ENCODE data around the gene SUDS3. TPM values are rescaled to one million over a fixed set of nuclear protein-coding genes. Genes with fewer than 3 reads are reported as not detected.
A peak's percentile ranks its signal among the peaks of the same experiment; 100 is the strongest.

SUDS3 gene
- total RNA-seq, 2 experiments from 2014 or later: 17.5 to 22.0 TPM

DNA sequence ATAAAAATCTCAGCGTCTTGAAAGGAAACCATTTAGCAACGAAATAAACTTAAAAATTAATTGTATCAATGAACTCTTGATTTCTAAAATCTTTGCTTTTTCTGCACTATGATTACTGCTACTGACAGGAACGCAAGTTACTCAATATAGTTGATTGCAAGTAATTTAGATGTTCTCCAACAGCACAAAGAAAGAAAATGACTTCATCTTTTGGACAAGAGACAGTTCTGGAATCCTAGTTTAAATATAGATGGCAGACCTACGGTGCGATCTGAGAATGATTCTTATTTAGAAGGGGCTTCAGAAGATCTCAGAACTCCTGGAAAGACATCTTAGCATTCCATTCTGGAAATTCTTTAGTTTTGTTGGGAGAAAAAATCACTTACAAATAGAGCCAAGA is 1.4 kb upstream of the SUDS3 start:
- H3K27ac ChIP-seq (ENCODE audit: low read depth in 1 of 2, low read length in 2 of 2): no peak overlapping the region
- ChIA-PET POLR2A (interaction anchor here (0.9 to 3.6 kb wide), 3 partner anchors 16 to 143 kb away, joined by 3 to 76 read pairs (median 5); no protein-coding TSS in a partner anchor), CTCF (interaction anchor here (1.1 to 2.0 kb wide), 3 partner anchors 20 to 239 kb away, joined by 3 to 14 read pairs (median 10); partner anchors contain the start of gene PEBP1)
- DNase-seq (no peak), ATAC-seq (ENCODE audit: poor library complexity) (no peak)
- H3K4me1 Mint-ChIP-seq (ENCODE audit: low read depth): peaks cover 66% of the 10 kb centered on the region
- H3K27me3 Mint-ChIP-seq: no peaks in the 10 kb centered on the region
- peak overlapping the region; percentile 100 for H3K27ac Mint-ChIP-seq
- peaks cover 23% of the 10 kb centered on the region for H3K36me3 Mint-ChIP-seq (ENCODE audit: low read depth)
- intact Hi-C loops (cut with DNase I, micrococcal nuclease): loop anchor here (1.0 to 10.0 kb wide), 11 partner anchors 70 to 1638 kb away; partner anchors contain the start of genes PEBP1 (in 2 of the 2), PRKAB1 (in 1 of the 2), RNFT2 (in 1 of the 2) and SPRING1 (in 1 of the 2)
- no peaks in the 10 kb centered on the region for H3K27me3 ChIP-seq (ENCODE audit: control insufficient read depth in 1 of 2, insufficient read depth in 2 of 2, low read length in 2 of 2)
- H3K4me3 ChIP-seq (ENCODE audit: low read length): no peak overlapping the region
- H3K4me3 Mint-ChIP-seq: peak overlapping the region; percentile 100
- H3K4me1 ChIP-seq (ENCODE audit: insufficient read depth, low read length): peaks cover 51% of the 10 kb centered on the region
- peaks cover 6% of the 10 kb centered on the region for H3K36me3 ChIP-seq (ENCODE audit: insufficient read depth, low read length)
- H3K9me3 Mint-ChIP-seq: no peaks in the 10 kb centered on the region
- TF ChIP-seq, protein P1, sequence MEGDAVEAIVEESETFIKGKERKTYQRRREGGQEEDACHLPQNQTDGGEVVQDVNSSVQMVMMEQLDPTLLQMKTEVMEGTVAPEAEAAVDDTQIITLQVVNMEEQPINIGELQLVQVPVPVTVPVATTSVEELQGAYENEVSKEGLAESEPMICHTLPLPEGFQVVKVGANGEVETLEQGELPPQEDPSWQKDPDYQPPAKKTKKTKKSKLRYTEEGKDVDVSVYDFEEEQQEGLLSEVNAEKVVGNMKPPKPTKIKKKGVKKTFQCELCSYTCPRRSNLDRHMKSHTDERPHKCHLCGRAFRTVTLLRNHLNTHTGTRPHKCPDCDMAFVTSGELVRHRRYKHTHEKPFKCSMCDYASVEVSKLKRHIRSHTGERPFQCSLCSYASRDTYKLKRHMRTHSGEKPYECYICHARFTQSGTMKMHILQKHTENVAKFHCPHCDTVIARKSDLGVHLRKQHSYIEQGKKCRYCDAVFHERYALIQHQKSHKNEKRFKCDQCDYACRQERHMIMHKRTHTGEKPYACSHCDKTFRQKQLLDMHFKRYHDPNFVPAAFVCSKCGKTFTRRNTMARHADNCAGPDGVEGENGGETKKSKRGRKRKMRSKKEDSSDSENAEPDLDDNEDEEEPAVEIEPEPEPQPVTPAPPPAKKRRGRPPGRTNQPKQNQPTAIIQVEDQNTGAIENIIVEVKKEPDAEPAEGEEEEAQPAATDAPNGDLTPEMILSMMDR (IDR thresholded peaks at IDR 0.05): no peak
- no peaks in the 10 kb centered on the region for H3K9me3 ChIP-seq (ENCODE audit: control insufficient read depth in 1 of 2, insufficient read depth in 1 of 2, low read length in 2 of 2)

DNA sequence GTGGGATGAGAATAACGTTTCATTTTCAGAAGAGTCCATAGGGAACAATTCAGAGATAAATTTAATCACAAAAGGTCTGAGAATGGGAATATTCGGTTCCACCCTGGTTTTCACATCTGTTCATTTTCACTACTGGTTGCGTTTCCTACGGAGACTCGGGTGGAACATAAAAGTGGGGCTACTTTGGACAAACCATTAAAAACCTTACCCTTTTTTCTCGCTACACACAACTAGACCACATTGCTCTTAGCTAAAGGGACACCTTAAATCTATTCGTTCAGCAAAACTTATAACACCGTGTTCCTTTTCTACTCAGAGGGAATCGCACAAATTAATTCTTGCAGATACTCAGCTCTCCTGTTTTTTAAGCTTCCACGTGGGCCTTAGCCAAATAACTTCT is 1.0 kb upstream of the SUDS3 start:
- Histone ChIP-seq H3K27ac (ENCODE audit: low read depth in 1 of 2, low read length in 2 of 2) (no peak overlapping the region), H3K4me1 (ENCODE audit: insufficient read depth, low read length) (peaks cover 49% of the 10 kb centered on the region), H3K4me3 (ENCODE audit: low read length) (no peak overlapping the region), H3K9me3 (ENCODE audit: control insufficient read depth in 1 of 2, insufficient read depth in 1 of 2, low read length in 2 of 2) (no peaks in the 10 kb centered on the region), H3K36me3 (ENCODE audit: insufficient read depth, low read length) (peaks cover 10% of the 10 kb centered on the region), H3K27me3 (ENCODE audit: control insufficient read depth in 1 of 2, insufficient read depth in 2 of 2, low read length in 2 of 2) (no peaks in the 10 kb centered on the region)
- Mint-ChIP-seq H3K4me3 (peak overlapping the region; percentile 100), H3K36me3 (ENCODE audit: low read depth) (peaks cover 27% of the 10 kb centered on the region), H3K27ac (peak overlapping the region; percentile 100), H3K27me3 (no peaks in the 10 kb centered on the region), H3K4me1 (ENCODE audit: low read depth) (peaks cover 62% of the 10 kb centered on the region), H3K9me3 (no peaks in the 10 kb centered on the region)
- intact Hi-C loops (cut with DNase I, micrococcal nuclease): loop anchor here (5.0 to 10.0 kb wide), 8 partner anchors 71 to 1551 kb away; partner anchors contain the start of genes PEBP1 (in 1 of the 2), PRKAB1 (in 1 of the 2) and WSB2 (in 1 of the 2)
- ATAC-seq (ENCODE audit: poor library complexity) (no peak), DNase-seq (no peak)
- CTCF ChIA-PET: interaction anchor here (0.7 to 3.3 kb wide), 16 partner anchors 8 to 314 kb away, joined by 3 to 39 read pairs (median 4); partner anchors contain the start of genes PEBP1 and WSB2
- TF ChIP-seq, protein P1 (IDR thresholded peaks at IDR 0.05): no peak
- POLR2A ChIA-PET: interaction anchor here (0.9 to 3.6 kb wide), 7 partner anchors 16 to 1293 kb away, joined by 3 to 76 read pairs (median 5); partner anchors contain the start of genes PEBP1 and PRKAB1

DNA sequence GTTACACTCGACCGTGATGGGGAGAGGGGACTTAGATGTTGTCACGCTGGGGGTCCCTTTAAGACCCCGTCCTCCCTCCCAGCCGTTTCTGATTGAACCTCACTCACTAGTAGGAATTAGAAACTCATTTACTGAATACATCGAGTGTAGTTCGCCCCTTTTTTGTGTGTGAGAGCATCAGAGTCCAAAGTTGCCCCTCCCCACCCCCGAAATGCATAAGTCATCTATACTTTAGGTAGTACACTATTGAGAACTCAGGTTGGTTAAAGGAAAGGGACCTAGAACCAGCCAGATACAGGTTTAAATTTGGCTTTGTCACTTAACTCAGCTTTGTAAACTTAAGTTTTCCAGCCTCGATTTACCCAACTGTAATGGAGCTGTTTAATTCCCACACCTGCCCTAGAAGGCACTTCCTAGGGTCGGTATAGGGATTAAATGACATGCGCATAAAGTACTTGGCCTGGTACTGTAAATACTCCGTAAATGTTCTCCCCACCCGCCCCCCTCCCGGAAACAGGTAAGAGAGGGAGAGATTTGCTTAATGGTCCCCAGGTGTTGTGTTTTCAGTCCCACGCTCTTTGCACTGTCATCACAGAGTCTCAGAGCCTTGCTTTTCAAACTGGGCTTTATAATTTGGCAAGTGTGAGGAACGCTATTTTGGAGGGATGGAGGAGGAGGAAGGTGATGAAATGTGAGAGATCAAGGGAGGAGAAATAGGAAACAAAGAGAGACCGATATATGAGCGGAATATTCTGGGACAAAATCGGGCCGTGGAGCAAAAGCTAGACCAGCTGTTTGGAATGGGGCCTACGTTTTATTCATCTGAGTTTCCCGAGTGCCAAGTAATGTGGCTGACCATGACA is 897 bp downstream of the SUDS3 start:
- H3K9me3 Mint-ChIP-seq: no peaks in the 10 kb centered on the region
- H3K27me3 Mint-ChIP-seq: no peaks in the 10 kb centered on the region
- ATAC-seq (ENCODE audit: poor library complexity) (no peak), DNase-seq (peak in 6 of 14 experiments; percentile 4 to 32 (median 14))
- intact Hi-C loops (cut with DNase I, micrococcal nuclease): loop anchor here (2.0 to 10.0 kb wide), 10 partner anchors 72 to 1552 kb away; partner anchors contain the start of genes PEBP1 (in 1 of the 2), PRKAB1 (in 1 of the 2), RFC5 (in 1 of the 2) and WSB2 (in 1 of the 2)
- ChIA-PET POLR2A (interaction anchor here (0.9 to 3.6 kb wide), 7 partner anchors 18 to 1291 kb away, joined by 3 to 76 read pairs (median 5); partner anchors contain the start of genes PEBP1 and PRKAB1), CTCF (interaction anchor here (0.9 to 3.3 kb wide), 12 partner anchors 10 to 316 kb away, joined by 3 to 39 read pairs (median 6); partner anchors contain the start of genes PEBP1 and WSB2)
- H3K4me1 Mint-ChIP-seq (ENCODE audit: low read depth): peaks cover 52% of the 10 kb centered on the region
- H3K4me3 Mint-ChIP-seq: peak overlapping the region; percentile 100
- peaks cover 23% of the 10 kb centered on the region for H3K36me3 ChIP-seq (ENCODE audit: insufficient read depth, low read length)
- H3K27ac Mint-ChIP-seq: peak overlapping the region; percentile 91
- H3K27ac ChIP-seq (ENCODE audit: low read depth in 1 of 2, low read length in 2 of 2): peak overlapping the region in 1 of 2 donors; percentile 91
- H3K36me3 Mint-ChIP-seq (ENCODE audit: low read depth): peaks cover 41% of the 10 kb centered on the region
- no peaks in the 10 kb centered on the region for H3K9me3 ChIP-seq (ENCODE audit: control insufficient read depth in 1 of 2, insufficient read depth in 1 of 2, low read length in 2 of 2)
- no peaks in the 10 kb centered on the region for H3K27me3 ChIP-seq (ENCODE audit: control insufficient read depth in 1 of 2, insufficient read depth in 2 of 2, low read length in 2 of 2)
- peak overlapping the region; percentile 74 for H3K4me3 ChIP-seq (ENCODE audit: low read length)
- peaks cover 35% of the 10 kb centered on the region for H3K4me1 ChIP-seq (ENCODE audit: insufficient read depth, low read length)
- TF ChIP-seq, protein P1 (IDR thresholded peaks at IDR 0.05): no peak
